HG03064 (cell line): ENCODE data around the gene C20orf144.
"Not testable (repeated sequence)": the region's sequence is repeated elsewhere in the genome, so short reads cannot be mapped to it uniquely, and the experiment has no call there.

Experiments used
- ATAC-seq: cut with Tn5 transposase; IDR thresholded peaks from one replicate; pipeline ENCODE4 v1.9.1; 2021; ENCODE audit warnings: low read depth; ENCODE audit not compliant: unreplicated experiment

Gene C20orf144

DNA sequence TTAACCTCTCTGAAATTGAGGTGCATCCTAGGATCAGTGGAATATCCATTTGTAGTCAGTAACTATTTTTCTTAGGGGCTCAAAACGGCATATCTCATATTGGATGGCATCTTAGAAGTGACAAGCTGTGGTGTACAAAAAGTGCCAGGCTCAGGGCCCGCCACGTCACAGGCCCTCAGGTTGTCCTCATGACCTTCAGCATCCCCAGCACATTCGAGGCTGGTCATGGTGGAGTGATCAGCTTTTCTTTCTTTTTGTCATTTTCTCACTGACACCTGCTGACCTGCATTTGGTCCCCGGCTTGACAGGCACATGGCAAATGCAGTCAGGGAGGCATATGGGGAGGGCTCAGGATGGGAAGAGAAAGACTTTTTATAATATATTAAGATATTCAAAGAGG lies 31.2 kb downstream of the C20orf144 start:
- ATAC-seq, result no peak

DNA sequence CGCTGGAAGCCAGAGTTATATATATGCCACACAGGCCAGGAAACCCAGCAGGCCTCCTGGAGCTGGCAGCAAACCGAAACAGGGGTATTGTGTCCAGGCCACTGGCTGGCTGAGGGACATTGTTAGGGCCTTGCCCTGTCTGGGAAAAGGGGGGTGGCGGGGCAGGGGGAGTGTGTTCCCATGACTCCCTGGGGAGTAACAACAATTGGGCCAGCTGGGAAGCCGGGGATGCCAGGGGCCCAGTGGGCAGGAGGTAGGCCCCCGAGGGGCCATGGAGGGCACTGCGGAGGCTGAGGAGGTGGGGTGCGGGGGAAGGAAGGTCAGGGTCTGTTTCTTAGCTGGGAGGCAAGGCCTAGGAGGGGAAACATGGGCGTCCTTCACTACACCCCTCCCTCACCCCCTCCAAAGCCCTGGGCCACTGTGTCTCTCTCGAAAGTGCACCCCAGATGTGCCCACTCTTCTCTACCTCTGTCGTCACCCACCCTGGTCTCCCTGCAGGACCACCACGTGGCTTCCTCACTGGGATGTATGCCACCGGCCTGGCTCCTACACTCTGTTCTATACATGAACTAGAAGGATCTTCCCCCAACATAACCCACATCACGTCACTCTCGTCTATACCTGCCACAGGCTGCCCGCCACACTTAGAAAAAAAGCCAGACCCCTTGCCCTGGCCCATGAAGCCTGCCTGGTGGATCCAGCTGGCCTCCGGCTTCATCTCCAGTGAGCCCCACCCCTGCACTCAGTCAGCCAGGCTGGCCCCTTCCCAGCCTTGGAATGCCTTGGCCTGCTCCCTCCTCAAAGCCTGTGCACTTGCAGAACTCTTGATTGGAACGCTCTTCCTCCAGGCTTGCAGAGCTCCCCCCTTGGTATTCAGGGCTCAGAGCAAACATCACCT lies 31.9 kb downstream of the C20orf144 start:
- ATAC-seq, result no peak

DNA sequence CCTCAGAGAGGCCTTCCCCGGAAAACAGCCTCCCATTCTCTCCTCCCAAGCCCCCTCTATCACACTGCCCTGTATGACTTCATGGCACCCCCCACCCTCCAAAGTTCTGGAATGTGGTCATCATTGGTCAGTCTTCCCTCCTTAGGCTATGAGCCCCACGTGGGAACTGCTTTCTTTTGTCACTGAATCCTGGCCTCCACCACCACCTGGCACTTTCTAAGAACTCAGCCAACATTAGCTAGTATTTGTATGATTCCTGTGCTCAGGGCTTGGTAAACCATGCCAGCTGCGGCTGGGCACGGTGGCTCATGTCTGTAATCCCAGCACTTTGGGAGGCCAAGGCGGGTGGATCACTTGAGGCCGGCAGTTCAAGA lies 32.5 kb downstream of the C20orf144 start:
- no peak for ATAC-seq

DNA sequence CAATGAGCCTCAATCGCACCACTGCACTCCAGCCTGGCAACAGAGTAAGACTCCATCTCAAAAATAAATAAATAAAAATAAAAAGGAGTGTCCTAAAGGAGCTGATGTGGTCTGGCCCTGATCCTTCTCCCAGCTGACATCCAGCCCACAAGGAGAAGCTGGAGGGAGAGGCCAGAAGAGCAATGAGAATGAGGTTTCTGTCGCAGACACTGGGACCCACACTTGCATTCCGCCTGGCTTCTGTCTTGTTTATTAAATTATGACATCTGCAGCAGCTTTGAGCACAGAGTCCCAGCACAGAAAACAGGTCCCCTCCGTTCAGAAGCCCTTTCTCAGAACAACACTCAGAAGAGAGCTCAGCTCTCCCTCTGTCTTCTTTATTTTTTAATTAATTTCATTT lies 34.3 kb downstream of the C20orf144 start:
- no peak for ATAC-seq

DNA sequence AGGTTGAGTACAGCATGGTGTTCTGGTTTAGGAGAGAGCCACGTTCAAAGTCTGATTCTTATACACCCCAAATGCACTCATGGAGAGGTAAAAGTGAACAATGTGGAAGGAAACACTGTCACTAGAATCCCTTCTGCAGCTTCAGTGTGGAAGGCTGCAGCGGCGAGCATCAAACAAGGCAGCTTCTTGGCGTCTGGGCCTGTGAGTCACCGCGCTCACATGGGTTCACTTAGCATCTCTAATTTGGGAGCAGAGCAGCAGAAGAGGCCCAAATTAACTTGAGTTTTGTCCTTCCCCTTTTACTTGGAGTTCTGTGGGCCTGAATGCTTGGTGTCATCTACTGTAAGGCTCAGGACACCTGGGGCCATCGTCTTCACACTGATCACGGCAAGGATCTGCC lies 35.0 kb downstream of the C20orf144 start:
- ATAC-seq, result no peak

DNA sequence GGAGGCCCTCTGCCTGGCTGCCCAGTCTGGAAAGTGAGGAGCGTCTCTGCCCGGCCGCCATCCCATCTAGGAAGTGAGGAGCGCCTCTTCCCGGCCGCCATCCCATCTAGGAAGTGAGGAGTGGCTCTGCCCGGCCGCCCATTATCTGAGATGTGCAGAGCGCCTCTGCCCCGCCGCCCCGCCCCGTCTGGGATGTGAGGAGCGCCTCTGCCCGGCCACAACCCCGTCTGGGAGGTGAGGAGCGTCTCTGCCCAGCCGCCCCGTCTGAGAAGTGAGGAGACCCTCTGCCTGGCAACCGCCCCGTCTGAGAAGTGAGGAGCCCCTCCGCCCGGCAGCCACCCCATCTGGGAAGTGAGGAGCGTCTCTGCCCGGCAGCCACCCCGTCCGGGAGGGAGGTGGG lies 36.8 kb downstream of the C20orf144 start:
- not testable (repeated sequence) for ATAC-seq

DNA sequence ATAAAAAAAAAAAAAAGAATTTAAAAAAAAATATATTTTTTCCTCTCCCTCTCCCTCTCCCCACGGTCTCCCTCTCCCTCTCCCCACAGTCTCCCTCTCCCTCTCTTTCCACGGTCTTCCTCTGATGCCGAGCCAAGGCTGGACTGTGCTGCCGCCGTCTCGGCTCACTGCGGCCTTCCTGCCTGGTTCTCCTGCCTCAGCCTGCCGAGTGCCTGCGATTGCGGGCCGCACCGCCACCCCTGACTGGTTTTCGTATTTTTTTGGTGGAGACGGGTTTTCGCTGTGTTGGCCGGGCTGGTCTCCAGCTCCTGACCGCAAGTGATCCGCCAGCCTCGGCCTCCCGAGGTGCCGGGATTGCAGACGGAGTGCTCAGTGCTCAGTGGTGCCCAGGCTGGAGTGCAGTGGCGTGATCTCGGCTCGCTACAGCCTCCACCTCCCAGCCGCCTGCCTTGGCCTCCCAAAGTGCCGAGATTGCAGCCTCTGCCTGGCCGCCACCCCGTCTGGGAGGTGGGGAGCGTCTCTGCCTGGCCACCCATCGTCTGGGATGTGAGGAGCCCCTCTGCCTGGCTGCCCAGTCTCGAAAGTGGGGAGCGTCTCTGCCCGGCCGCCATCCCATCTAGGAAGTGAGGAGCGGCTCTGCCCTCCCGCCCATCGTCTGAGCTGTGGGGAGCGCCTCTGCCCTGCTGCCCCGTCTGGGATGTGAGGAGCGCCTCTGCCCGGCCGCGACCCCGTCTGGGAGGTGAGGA lies 38.7 kb downstream of the C20orf144 start:
- ATAC-seq, result not testable (repeated sequence)

DNA sequence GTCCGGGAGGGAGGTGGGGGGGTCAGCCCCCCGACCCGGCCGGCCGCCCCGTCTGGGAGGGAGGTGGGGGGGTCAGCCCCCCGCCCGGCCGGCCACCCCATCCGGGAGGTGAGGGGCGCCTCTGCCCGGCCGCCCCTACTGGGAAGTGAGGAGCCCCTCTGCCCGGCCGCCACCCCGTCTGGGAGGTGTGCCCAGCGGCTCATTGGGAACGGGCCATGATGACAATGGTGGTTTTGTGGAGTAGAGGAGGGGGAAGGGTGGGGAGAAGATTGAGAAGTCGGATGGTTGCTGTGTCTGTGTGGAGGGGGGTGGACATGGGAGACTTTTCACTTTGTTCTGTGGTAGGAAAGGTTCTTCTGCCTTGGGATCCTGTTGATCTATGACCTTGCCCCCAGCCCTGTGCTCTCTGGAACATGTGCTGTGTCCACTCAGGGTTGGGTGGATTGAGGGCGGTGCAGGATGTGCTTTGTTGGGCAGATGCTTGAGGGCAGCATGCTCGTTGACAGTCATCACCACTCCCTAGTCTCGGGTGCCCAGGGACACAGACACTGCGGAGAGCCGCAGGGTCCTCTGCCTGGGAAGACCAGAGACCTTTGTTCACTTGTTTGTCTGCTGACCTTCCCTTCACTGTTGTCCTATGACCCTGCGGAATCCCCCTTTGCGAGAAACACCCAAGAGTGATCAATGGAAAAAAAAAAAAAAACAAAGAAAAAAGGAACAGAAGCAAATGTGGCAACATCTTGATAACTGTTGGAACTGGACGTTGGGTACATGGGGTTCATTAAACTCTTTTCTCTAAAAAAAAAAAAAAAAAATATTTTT lies 39.7 kb downstream of the C20orf144 start:
- ATAC-seq, result no peak

DNA sequence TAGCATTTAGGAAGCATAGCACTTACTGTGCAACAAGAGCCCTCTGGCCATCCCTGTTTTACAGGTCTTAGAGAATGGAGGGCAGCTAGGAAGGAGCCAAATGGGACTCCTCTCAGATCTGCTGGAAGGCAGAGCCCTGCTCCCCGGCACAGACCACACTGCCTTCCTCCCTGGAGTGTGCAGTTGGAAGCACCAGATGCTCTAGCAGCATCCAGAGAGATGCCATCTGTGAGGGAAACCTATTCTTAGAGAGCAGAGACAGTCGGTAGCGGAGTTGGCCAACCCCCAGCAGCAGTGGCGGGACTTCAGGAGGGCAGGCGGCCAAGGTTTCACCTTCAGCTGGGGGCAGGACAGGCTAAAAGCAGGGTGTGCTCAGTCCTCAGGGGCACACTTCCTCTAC lies 40.7 kb downstream of the C20orf144 start:
- no peak for ATAC-seq

DNA sequence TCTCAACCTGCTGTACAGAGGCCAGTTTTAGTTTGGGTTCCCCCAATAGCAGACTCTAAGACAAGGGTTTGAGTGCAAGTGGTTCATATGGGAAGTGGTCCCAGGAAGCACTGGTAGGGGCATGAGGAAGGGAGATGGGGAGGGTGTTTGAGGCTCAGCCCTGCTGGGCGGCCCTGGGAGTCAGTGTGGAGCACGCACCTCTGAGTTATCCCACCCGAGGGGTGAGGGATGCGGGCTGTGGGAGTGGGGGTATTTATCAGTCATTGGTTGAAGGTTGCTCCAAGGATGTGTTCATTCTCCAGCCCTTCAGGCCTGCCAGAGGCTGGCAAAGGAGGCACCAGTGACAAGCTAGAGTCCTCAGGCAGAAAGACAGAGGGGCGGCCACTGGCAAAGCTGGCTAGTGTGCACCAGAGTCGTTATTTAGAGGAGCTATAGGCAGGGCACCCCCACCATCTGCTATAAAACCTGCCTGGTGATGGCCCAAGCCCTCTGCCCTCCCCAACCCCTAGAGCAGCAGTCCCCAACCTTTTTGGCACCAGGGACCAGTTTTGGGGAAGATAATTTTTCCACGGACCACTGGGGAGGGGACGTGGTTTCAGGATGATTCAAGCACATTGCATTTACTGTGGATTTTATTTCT lies 41.5 kb downstream of the C20orf144 start:
- no peak for ATAC-seq

DNA sequence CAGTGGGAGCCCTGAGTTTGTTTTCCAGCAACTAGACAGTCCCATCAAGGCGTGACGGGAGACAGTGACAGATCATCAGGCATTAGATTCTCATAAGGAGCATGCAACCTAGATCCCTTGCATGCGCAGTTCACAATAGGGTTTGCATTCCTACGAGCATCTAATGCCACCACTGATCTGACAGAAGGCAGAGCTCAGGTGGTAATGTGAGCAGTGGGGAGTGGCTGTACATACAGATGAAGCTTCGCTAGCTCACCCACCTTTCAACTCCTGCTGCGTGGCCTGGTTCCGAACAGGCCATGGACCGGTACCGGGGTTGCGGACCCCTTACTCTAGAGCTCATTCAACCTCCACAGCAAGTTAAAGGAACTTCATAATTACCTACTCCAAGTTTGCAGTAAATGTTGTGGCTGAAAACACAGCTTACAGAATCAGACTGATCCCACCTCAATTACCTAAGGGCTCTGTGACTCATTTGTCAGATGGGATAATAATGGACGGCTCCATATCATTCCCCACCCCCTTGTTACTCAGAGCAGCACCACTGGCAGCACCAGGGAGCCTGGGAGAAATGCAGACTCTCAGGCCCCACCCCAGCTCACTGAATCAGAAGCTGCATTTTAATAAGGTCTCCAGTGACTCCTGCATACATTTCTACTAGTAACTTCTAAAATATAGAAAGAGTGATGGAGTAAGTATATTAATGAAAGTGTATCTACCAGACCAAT lies 42.2 kb downstream of the C20orf144 start:
- ATAC-seq, result no peak

DNA sequence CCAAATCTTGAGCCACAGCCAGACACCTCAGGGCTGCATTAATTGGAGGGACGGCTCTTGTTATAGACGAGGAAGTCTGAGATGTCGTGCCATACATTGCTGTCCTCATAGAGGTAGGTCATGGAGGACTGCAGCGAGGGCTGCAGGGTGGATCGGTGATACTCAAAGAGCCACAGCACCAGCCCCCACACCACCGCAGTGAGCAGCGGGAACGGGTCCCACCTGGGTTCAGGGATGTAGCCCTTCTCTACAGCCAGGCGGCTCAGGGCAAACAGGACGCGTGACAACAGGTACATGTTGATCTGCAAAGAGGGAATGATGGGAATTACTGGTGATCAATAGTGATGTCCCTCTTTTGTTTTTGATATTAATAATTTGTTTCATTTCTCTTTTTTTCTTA lies 45.5 kb downstream of the C20orf144 start:
- no peak for ATAC-seq

DNA sequence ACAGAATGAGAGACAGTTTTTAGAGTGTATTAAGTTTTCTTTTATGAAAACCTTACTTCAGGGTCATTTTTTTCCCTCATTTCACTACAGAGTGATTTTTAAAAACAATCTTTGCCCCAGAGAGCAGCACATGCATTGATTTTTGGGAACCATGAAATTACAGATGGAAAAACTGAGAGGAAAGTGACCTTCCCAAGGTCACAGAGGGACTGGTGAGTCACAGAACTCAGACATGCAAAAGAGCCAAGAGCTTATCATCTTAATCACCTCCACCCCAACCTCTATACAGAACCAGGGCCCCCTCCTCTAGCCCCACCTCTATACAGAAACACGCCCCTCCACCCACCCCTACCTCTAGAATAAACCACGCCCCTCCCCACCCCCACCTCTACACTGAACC lies 47.3 kb downstream of the C20orf144 start:
- no peak for ATAC-seq

DNA sequence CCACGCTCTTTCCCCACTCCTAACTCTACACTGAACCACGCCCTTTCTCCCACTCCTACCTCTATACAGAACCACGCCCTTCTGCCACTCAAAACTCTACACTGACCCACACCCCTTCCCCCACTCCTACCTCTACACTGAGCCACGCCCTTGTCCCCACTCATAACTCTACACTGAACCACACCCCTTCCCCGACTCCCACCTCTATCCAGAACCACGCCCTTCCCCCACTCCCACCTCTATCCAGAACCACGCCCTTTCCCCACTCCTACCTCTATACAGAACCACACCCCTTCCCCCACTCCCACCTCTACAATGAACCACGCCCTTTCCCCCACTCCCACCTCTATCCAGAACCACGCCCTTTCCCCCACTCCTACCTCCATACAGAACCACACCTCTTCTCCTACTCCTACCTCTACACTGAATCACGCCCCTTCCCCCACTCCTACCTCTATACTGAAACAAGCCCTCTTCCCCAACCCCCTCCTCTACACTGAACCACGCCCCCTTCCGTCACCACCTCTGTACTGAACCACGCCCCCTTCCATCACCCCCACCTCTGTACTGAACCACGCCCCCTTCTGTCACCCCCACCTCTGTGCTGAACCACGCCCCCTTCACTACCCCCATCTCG lies 47.9 kb downstream of the C20orf144 start:
- ATAC-seq, result no peak

DNA sequence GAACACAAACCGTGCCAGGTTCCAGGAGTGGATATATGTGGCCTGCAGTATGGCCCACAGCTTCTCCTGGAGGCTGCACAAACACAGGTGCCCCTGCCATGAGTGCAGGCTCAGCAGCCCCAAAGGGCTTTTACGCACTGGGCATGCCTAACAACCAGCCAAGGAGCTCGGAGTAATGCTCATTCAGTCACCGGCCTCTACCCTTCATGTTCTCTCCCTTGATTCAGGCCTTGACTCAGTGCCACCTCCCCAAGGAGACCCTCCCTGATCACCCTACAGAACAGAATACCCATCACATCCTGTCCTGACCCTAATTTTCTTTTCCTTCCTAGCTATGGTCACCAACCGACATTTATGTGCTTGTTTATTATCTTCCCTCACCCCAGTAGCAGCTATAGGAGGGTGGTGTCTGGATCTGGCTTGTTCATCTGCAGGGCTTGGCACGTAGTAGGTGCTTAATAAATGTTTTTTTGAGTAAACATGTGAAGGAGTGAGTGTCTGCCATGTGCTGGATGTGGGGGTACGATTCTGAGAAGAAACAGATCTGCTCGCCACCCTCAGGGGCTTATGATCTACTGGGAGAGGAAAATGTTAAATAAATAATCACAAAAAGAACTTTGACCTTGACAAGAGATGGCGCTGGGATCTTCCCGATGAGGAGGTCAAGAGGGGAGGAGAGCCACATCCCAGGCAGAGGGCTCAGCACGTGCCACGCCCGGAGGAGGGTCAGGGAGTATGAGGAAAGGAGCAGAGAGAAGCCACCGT lies 48.7 kb downstream of the C20orf144 start:
- ATAC-seq, result no peak

DNA sequence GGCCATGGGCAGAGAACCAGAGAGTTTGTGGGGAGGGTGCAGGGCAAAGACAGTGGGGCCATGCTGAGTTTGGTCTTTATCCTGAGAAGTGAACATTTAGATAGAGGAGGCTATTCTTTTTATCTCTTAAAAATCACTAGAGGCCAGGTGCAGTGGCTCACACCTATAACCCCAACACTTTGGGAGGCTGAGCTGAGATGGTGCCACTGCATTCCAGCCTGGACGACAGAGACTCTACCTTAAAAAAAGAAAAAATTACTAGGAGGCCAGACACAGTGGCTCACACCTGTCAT lies 49.3 kb downstream of the C20orf144 start:
- ATAC-seq, result no peak
